ENCODE results near the gene GARIN5A. TPM values are rescaled to one million over a fixed set of nuclear protein-coding genes. Genes with fewer than 3 reads are reported as not detected.

Gene GARIN5A
- total and polyA plus RNA-seq, 2 of the 8 experiments (the other 6 are each of a cell fraction or from before 2014, with no cell fraction given) = 9.1 to 18.5 TPM

DNA sequence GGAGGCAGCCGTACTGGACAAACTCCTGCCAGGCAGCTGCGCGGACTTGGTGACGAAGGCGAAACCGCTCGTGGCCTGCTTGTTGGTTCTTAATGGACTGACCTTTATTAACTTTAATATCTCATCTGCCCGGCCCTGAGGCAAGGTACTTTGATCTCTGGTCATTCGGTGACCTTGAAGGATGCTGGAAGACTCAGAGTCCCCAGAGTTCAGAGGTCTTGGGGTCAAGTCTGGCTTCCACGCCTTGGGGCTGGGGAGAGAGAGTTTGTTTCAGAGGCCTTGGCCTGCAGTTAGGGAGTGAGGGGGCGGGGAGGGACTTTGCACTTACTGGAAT, 10.0 kb downstream of the GARIN5A start (continued):
- TF ChIP-seq JUND (IDR thresholded peaks at IDR 0.05; ENCODE audit: low read length) (no peak), CBX5 (IDR thresholded peaks at IDR 0.05; ENCODE audit: low read depth, low read length) (no peak), MAFK (IDR thresholded peaks at IDR 0.05; ENCODE audit: low read depth, low read length) (no peak)
